ENCODE data around the gene NUDT1.

GRCh38 chr7:2243458-2243857, 1.4 kb downstream of the NUDT1 start:
- TF ChIP-seq ZBTB26 (tag by site-specific recombination; optimal IDR thresholded peaks at IDR 0.05) (no peak), ZNF24 (tag by site-specific recombination; IDR thresholded peaks at IDR 0.05) (no peak), SETDB1 (IDR thresholded peaks at IDR 0.05; ENCODE audit: insufficient read length, low read length) (no peak), REST (tag by site-specific recombination; IDR thresholded peaks at IDR 0.05) (no peak), CTCF (tag by site-specific recombination; IDR thresholded peaks at IDR 0.05) (no peak), ZNF274 (IDR thresholded peaks at IDR 0.05; ENCODE audit: low read length) (no peak), ZNF274 (tag by site-specific recombination; IDR thresholded peaks at IDR 0.05; ENCODE audit: borderline replicate concordance) (no peak), ZBTB49 (tag by site-specific recombination; IDR thresholded peaks at IDR 0.05; ENCODE audit: low read depth) (no peak), ZBTB1 (tag by site-specific recombination; IDR thresholded peaks at IDR 0.05) (no peak)

Data from HEK293 (cell line).